SH-SY5Y (cell line): ENCODE measurements around the gene GPHN.

ENCODE experiments used
- GATA2 ChIP-seq: IDR thresholded peaks from 2 replicates; pipeline ENCODE4 v1.6.1; 2011; ENCODE audit warnings: mild to moderate bottlenecking, low read depth, low read length
- GATA3 ChIP-seq: IDR thresholded peaks from 2 replicates; pipeline ENCODE4 v1.6.1; 2011; ENCODE audit warnings: low read depth, mild to moderate bottlenecking, low read length, moderate library complexity

DNA sequence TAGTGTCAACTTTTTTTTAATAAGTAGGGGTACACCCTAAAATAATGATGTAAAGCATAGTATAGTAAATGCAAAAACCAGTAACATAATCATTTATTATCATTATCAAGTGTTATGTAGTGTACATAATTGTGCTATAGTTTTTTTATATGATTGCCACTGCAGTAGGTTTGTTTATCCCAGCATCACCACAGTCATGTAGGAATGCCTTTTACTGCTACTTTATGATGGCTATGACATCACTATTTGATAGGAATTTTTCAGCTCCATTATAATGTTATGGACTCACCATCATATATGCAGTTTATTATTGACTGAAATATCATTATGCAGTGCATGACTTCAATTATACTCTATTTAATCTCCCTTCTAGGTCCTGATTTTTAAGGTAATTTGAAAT, 121.6 kb downstream of the GPHN start:
- no peak for TF ChIP-seq GATA2
- no peak for TF ChIP-seq GATA3
